PC-9 (cell line): ENCODE measurements around the gene PTBP2.

ENCODE experiments used
- EZH2 ChIP-seq: fragments of 200-600 bp; sonication (generic); IDR thresholded peaks from 2 replicates; pipeline ENCODE4 v1.8.0; 2017; ENCODE audit warnings: antibody characterized with exemption, low read depth
- TF ChIP-seq, protein P1 (sequence below): fragments of 200-600 bp; sonication (generic); conservative IDR thresholded peaks from 2 replicates; pipeline ENCODE4 v1.6.1; 2017; ENCODE audit warnings: mixed run types, antibody characterized with exemption, mild to moderate bottlenecking, moderate library complexity

DNA sequence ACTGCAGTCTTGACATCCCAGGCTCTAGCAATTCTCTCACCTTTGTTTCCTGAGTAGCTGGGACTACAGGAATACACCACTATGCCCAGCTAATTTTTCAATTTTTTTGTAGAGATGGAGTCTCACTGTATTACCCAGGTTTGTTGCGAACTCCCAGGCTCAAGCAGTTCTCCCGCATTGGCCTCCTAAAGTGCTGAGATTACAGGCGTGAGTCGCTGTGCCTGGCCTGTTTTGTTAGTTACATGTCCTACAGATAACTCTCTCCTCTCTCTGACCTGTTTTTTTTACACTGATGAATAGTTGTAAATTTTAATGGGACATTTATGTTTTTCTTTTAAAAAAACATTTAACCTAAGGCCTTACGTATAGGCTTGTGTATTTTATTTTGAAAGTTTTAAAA lies 19.8 kb downstream of the PTBP2 start:
- TF ChIP-seq, protein P1, sequence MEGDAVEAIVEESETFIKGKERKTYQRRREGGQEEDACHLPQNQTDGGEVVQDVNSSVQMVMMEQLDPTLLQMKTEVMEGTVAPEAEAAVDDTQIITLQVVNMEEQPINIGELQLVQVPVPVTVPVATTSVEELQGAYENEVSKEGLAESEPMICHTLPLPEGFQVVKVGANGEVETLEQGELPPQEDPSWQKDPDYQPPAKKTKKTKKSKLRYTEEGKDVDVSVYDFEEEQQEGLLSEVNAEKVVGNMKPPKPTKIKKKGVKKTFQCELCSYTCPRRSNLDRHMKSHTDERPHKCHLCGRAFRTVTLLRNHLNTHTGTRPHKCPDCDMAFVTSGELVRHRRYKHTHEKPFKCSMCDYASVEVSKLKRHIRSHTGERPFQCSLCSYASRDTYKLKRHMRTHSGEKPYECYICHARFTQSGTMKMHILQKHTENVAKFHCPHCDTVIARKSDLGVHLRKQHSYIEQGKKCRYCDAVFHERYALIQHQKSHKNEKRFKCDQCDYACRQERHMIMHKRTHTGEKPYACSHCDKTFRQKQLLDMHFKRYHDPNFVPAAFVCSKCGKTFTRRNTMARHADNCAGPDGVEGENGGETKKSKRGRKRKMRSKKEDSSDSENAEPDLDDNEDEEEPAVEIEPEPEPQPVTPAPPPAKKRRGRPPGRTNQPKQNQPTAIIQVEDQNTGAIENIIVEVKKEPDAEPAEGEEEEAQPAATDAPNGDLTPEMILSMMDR = no peak
- TF ChIP-seq EZH2 = no peak
